A673 (cell line): ENCODE measurements around the gene SPECC1L. TPM values are rescaled to one million over a fixed set of nuclear protein-coding genes. Genes with fewer than 3 reads are reported as not detected.

ENCODE experiments used
- BruUV-seq: library from RNA; stranded (reverse); fragments of 400-500 nt; replicated peaks from 2 replicates; lab custom pipeline; 2021; lab: Mats Ljungman, UMichigan
- CTCF ChIA-PET: fragments of 300-600 bp; sonication (Branson Sonifier 250); formaldehyde crosslinking; loops from one replicate; lab custom pipeline; 2022; ENCODE audit warnings: antibody characterized with exemption; lab: Charles Lee
- POLR2A ChIA-PET: fragments of 300-600 bp; sonication (Branson Sonifier 250); formaldehyde crosslinking; loops from one replicate; lab custom pipeline; 2022; ENCODE audit warnings: antibody characterized with exemption; ENCODE audit not compliant: low non-redundant PET; lab: Charles Lee
- DNase-seq: peaks from one replicate; pipeline ENCODE4 v3.0.0-alpha.2; 2015; ENCODE audit warnings: low spot score
- H3K27ac ChIP-seq: fragments of 200-600 bp; sonication (generic); 2 replicates; pipeline ENCODE4 v1.5.1; 2016; ENCODE audit warnings: mixed run types, low read depth, mild to moderate bottlenecking, mixed read lengths, antibody characterized with exemption, low read length; ENCODE audit not compliant: poor library complexity, severe bottlenecking
- H3K27me3 ChIP-seq: fragments of 200-600 bp; sonication (generic); replicated peaks from 2 replicates; pipeline ENCODE4 v1.6.1; 2017; ENCODE audit warnings: mixed run types, low read depth, mild to moderate bottlenecking, mixed read lengths, antibody characterized with exemption, low read length; ENCODE audit not compliant: insufficient read depth, poor library complexity
- H3K36me3 ChIP-seq: fragments of 200-600 bp; sonication (generic); 2 replicates; pipeline ENCODE4 v1.6.1; 2016; ENCODE audit warnings: mixed run types, mild to moderate bottlenecking, mixed read lengths, antibody characterized with exemption, low read length; ENCODE audit not compliant: insufficient read depth, poor library complexity, severe bottlenecking
- H3K4me1 ChIP-seq: fragments of 200-600 bp; sonication (generic); 2 replicates; pipeline ENCODE4 v1.6.1; 2017; ENCODE audit warnings: mixed run types, mild to moderate bottlenecking, mixed read lengths, antibody characterized with exemption, low read length; ENCODE audit not compliant: insufficient read depth, poor library complexity, severe bottlenecking
- H3K4me3 ChIP-seq: fragments of 200-600 bp; sonication (generic); 2 replicates; pipeline ENCODE4 v1.5.1; 2016; ENCODE audit warnings: low read depth, mixed run types, mild to moderate bottlenecking, mixed read lengths, low read length; ENCODE audit not compliant: poor library complexity, severe bottlenecking
- H3K9me3 ChIP-seq: fragments of 200-600 bp; sonication (generic); 2 replicates; pipeline ENCODE4 v1.6.1; 2016; ENCODE audit warnings: mixed run types, low read depth, mild to moderate bottlenecking, mixed read lengths, antibody characterized with exemption, low read length; ENCODE audit not compliant: poor library complexity, severe bottlenecking
- EZH2 ChIP-seq: fragments of 200-600 bp; sonication (generic); IDR thresholded peaks from 2 replicates; pipeline ENCODE4 v1.6.1; 2017; ENCODE audit warnings: borderline replicate concordance, low read depth, mild to moderate bottlenecking, mixed read lengths, antibody characterized with exemption, low read length; ENCODE audit not compliant: poor library complexity, severe bottlenecking
- intact Hi-C: fragments of 100-400 bp; cut with micrococcal nuclease; formaldehyde crosslinking; loops from one replicate; pipeline ENCODE4 v1.10.0; 2022; ENCODE audit not compliant: unreplicated experiment
- total RNA-seq: library from RNA; stranded (reverse); gene quantifications from 2 replicates; pipeline ENCODE4 v1.2.3, GENCODE V29; 2021
- TF ChIP-seq, protein P1 (sequence below): fragments of 300-800, 200-600 bp; sonication (generic); conservative IDR thresholded peaks from 2 replicates; pipeline ENCODE4 v1.5.1; 2017; ENCODE audit warnings: low read depth, mild to moderate bottlenecking, antibody characterized with exemption, low read length, moderate library complexity, mixed read lengths

SPECC1L gene
- total RNA-seq, 1 experiment from 2014 or later, result 56.7 TPM

DNA sequence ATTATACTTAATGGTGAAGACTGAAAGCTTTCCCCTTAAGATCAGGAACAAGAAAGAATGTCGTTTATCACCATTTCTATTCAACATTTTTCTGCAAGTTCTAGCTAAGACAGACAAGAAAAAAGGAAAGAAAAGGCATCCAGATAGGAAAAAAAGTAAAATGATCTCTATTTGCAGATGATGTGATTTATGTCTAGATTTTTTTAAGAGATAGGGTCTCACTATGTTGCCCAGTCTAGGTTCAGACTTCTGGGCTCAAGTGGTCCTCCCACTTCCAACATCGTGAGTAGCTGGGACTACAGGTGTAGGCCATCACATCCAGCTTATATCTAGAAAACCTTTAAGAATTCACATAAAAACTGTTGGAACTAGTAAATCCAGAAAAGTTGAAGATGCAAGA is 105.4 kb downstream of the SPECC1L start:
- CTCF ChIA-PET, result no interaction called here
- POLR2A ChIA-PET, result no interaction called here
- H3K27me3 ChIP-seq, result no peaks in the 10 kb centered on the region

DNA sequence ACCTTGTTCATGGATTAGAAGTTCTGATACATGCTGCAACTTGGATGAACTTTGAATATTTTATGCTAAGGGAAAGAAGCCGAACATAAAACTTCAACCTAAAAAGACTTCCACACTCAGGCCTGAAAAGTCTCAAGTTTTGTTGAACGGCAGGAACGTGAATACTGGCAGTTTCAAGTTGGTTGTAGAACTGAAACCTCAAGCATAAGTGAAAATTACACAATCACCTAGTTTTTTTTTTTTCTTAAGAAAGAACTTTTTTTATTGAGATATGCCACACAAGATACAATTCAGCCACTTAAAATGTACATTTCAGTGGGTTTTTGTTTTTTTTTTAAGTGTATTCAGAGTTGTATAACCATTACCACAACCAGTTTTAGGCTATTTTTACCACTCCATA is 106.0 kb downstream of the SPECC1L start:
- Histone ChIP-seq H3K27ac (no peak overlapping the region), H3K4me1 (peaks cover 6% of the 10 kb centered on the region), H3K9me3 (no peaks in the 10 kb centered on the region), H3K27me3 (no peaks in the 10 kb centered on the region), H3K36me3 (peaks cover 23% of the 10 kb centered on the region), H3K4me3 (no peak overlapping the region)
- BruUV-seq, result no TSS peak
- no peak for DNase-seq
- intact Hi-C loops, result no loop called here
- POLR2A ChIA-PET, result no interaction called here
- TF ChIP-seq EZH2, result no peak
- TF ChIP-seq, protein P1, sequence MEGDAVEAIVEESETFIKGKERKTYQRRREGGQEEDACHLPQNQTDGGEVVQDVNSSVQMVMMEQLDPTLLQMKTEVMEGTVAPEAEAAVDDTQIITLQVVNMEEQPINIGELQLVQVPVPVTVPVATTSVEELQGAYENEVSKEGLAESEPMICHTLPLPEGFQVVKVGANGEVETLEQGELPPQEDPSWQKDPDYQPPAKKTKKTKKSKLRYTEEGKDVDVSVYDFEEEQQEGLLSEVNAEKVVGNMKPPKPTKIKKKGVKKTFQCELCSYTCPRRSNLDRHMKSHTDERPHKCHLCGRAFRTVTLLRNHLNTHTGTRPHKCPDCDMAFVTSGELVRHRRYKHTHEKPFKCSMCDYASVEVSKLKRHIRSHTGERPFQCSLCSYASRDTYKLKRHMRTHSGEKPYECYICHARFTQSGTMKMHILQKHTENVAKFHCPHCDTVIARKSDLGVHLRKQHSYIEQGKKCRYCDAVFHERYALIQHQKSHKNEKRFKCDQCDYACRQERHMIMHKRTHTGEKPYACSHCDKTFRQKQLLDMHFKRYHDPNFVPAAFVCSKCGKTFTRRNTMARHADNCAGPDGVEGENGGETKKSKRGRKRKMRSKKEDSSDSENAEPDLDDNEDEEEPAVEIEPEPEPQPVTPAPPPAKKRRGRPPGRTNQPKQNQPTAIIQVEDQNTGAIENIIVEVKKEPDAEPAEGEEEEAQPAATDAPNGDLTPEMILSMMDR, result no peak
- CTCF ChIA-PET, result no interaction called here

More for the DNA sequence above, 105.4 kb downstream of the SPECC1L start:
- no peak for TF ChIP-seq EZH2
- TF ChIP-seq, protein P1, result no peak
- intact Hi-C loops, result no loop called here
- Histone ChIP-seq H3K27ac (no peak overlapping the region), H3K9me3 (no peaks in the 10 kb centered on the region), H3K36me3 (peaks cover 29% of the 10 kb centered on the region), H3K4me1 (peaks cover 6% of the 10 kb centered on the region), H3K4me3 (no peak overlapping the region)
- no TSS peak for BruUV-seq
- DNase-seq, result no peak

DNA sequence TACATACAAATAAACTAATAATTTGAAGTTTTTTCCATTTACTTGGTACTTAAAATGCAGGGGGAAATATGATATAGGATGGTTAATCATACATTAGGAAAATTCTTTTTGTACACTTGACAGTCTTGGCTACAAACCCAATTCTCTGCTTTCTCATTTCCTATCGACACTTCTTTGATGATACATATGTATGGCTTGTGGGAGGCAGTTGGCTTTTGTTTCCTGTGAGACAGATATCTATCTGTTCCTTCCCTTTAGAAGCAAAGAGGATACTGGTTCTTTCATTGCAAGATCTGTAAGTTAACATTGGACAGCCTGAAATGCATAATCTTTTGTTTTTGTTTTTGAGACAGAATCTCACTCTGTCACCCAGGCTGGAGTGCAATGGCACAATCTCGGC is 108.9 kb downstream of the SPECC1L start:
- no TSS peak for BruUV-seq
- no peak for DNase-seq
- CTCF ChIA-PET, result no interaction called here

More for the DNA sequence above, 108.9 kb downstream of the SPECC1L start:
- Histone ChIP-seq H3K4me3 (no peak overlapping the region), H3K36me3 (peaks cover 18% of the 10 kb centered on the region), H3K4me1 (peaks cover 6% of the 10 kb centered on the region), H3K27ac (no peak overlapping the region), H3K9me3 (no peaks in the 10 kb centered on the region), H3K27me3 (no peaks in the 10 kb centered on the region)
- POLR2A ChIA-PET, result no interaction called here
- no peak for TF ChIP-seq EZH2
- TF ChIP-seq, protein P1, result no peak
- intact Hi-C loops, result no loop called here
